OCI-LY1 (cell line): ENCODE data around the gene PROCA1.

ENCODE experiments used
- EZH2 ChIP-seq: fragments of 200-600 bp; sonication (generic), shearing (Covaris generic); IDR thresholded peaks from 2 replicates; pipeline ENCODE4 v1.8.0; 2017; ENCODE audit warnings: borderline replicate concordance, mixed run types, mild to moderate bottlenecking, antibody characterized with exemption, low read length, moderate library complexity, mixed read lengths
- TF ChIP-seq, protein P1 (sequence below): fragments of 200-600 bp; sonication (generic), shearing (Covaris generic); IDR thresholded peaks from 2 replicates; pipeline ENCODE4 v1.5.1; 2017; ENCODE audit warnings: mild to moderate bottlenecking, antibody characterized with exemption, low read length, moderate library complexity, mixed read lengths

DNA sequence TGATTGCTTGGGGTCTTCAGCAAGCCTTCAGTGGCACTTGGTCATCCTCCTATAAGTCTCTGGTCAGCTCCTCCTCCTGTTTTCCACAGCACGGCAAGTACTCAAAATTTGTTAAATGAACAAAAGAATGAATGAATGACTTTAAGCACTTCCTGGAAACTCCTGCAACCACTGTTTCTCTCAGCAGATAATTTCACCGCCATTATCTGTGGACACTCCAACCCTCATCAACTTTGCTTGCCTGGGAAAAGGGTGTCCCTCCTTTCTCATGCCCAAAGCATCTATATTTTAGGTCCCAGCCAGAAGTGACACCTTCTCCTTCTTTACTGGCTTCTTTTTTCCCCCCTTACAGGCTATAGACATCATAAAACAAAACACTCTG is 4.4 kb downstream of the PROCA1 start:
- TF ChIP-seq, protein P1, sequence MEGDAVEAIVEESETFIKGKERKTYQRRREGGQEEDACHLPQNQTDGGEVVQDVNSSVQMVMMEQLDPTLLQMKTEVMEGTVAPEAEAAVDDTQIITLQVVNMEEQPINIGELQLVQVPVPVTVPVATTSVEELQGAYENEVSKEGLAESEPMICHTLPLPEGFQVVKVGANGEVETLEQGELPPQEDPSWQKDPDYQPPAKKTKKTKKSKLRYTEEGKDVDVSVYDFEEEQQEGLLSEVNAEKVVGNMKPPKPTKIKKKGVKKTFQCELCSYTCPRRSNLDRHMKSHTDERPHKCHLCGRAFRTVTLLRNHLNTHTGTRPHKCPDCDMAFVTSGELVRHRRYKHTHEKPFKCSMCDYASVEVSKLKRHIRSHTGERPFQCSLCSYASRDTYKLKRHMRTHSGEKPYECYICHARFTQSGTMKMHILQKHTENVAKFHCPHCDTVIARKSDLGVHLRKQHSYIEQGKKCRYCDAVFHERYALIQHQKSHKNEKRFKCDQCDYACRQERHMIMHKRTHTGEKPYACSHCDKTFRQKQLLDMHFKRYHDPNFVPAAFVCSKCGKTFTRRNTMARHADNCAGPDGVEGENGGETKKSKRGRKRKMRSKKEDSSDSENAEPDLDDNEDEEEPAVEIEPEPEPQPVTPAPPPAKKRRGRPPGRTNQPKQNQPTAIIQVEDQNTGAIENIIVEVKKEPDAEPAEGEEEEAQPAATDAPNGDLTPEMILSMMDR: no peak
- TF ChIP-seq EZH2: no peak
